ENCODE data around the gene EXOSC2.

DNA sequence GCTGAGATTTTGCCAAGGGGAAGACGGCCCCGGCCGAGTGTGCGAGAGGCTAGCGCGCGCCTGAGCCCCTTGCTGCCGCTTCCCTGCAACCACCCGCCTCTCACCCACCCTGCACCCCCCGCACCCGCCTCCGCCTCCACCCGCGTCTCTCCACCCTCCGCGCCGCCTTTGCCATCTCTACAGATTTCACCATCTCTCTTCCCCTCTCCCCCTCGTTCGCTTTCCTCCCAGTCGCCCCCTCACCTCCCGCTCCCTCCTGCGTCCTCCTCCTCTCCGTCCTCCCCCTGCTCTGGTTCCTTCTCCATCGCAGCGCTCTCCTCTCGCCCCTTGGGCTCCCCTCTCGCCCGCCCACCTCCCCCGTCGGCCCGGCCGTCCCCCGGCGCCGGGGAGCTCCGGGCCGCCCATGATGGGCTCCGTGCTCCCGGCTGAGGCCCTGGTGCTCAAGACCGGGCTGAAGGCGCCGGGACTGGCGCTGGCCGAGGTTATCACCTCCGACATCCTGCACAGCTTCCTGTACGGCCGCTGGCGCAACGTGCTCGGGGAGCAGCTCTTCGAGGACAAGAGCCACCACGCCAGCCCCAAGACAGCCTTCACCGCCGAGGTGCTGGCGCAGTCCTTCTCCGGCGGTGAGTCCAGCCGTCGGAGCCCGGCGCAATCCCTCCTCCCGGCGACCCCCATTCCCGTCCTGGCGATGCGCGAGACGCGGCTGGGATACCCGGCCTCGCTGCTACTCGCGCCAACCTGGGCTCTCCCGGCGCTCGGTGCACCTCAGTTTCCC is 29.1 kb upstream of the EXOSC2 start, which contains the start of gene PRDM12:
- TF ChIP-seq, protein P1, sequence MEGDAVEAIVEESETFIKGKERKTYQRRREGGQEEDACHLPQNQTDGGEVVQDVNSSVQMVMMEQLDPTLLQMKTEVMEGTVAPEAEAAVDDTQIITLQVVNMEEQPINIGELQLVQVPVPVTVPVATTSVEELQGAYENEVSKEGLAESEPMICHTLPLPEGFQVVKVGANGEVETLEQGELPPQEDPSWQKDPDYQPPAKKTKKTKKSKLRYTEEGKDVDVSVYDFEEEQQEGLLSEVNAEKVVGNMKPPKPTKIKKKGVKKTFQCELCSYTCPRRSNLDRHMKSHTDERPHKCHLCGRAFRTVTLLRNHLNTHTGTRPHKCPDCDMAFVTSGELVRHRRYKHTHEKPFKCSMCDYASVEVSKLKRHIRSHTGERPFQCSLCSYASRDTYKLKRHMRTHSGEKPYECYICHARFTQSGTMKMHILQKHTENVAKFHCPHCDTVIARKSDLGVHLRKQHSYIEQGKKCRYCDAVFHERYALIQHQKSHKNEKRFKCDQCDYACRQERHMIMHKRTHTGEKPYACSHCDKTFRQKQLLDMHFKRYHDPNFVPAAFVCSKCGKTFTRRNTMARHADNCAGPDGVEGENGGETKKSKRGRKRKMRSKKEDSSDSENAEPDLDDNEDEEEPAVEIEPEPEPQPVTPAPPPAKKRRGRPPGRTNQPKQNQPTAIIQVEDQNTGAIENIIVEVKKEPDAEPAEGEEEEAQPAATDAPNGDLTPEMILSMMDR (IDR thresholded peaks at IDR 0.05; ENCODE audit: low read length) = no peak
- TF ChIP-seq EZH2phosphoT487 (IDR thresholded peaks at IDR 0.05; ENCODE audit: low read length) (no peak), EZH2 (optimal IDR thresholded peaks at IDR 0.05; ENCODE audit: low read depth, low read length) (peak; percentile 84)

Measured in MM.1S (cell line).